ENCODE results near the gene PARP3. TPM values are rescaled to one million over a fixed set of nuclear protein-coding genes. Genes with fewer than 3 reads are reported as not detected.

Gene PARP3
- total and polyA plus RNA-seq, 10 of the 15 experiments (the other 5 are each of a cell fraction or from before 2014, with no cell fraction given): 2.1 to 31.2 (median 19.5) TPM

GRCh38 chr3:51954713-51955112, 12.6 kb downstream of the PARP3 start:
- Histone ChIP-seq H3K4me2 (ENCODE audit: control insufficient read depth, insufficient read depth) (no peak overlapping the region), H3K9me3 (replicated peaks; ENCODE audit: control insufficient read depth, insufficient read depth, low read length) (no peaks in the 10 kb centered on the region), H3K36me3 (ENCODE audit: control insufficient read depth in 2 of 2, insufficient read depth in 2 of 2, low read length in 1 of 2) (no peaks in the 10 kb centered on the region), H3K4me3 (no peak overlapping the region), H4K20me1 (ENCODE audit: control insufficient read depth, insufficient read depth) (no peaks in the 10 kb centered on the region), H3K79me2 (ENCODE audit: control insufficient read depth, insufficient read depth, low read length) (no peaks in the 10 kb centered on the region), H3K27ac (ENCODE audit: control insufficient read depth, insufficient read depth) (no peak overlapping the region), H3K4me1 (ENCODE audit: control insufficient read depth, insufficient read depth, low read length) (no peaks in the 10 kb centered on the region), H3K27me3 (replicated peaks in 1 of 2; ENCODE audit: control insufficient read depth in 2 of 2, insufficient read depth in 2 of 2, low read length in 1 of 2) (peaks cover 0 to 8% of the 10 kb centered on the region in 2 experiments; a peak in 3 of 4 replicates), H3K9ac (ENCODE audit: control insufficient read depth, insufficient read depth, low read length) (no peak overlapping the region), H2AFZ (ENCODE audit: control insufficient read depth, low read depth, low read length) (no peak overlapping the region)
- no TSS peak for BruUV-seq (replicated peaks)
- DNase-seq (ENCODE audit: low read depth, low spot score) (no peak), ATAC-seq (no peak), FAIRE-seq (no peak)
- CTCF ChIA-PET: interaction anchor here (1.5 to 1.6 kb wide), 2 partner anchors 12 to 13 kb away, joined by 4 to 5 read pairs; partner anchors contain the start of genes PARP3 and RRP9
- TF ChIP-seq CREM (IDR thresholded peaks at IDR 0.05; ENCODE audit: low read depth) (no peak), RAD51 (IDR thresholded peaks at IDR 0.05) (no peak), PAX5 (IDR thresholded peaks at IDR 0.05; ENCODE audit: borderline replicate concordance, low read depth, low read length) (no peak), BCL3 (IDR thresholded peaks at IDR 0.05; ENCODE audit: borderline replicate concordance, insufficient read depth, low read depth, low read length, poor library complexity, severe bottlenecking) (no peak), GABPA (IDR thresholded peaks at IDR 0.05; ENCODE audit: low read depth) (no peak), KAT2A (conservative IDR thresholded peaks at IDR 0.05; ENCODE audit: control insufficient read depth, low read depth, low read length) (no peak), RB1 (IDR thresholded peaks at IDR 0.05; ENCODE audit: borderline replicate concordance) (no peak), RAD21 (IDR thresholded peaks at IDR 0.05; ENCODE audit: insufficient read depth, low read depth, low read length) (no peak), HDAC2 (IDR thresholded peaks at IDR 0.05) (no peak), ASH2L (IDR thresholded peaks at IDR 0.05; ENCODE audit: borderline replicate concordance, low read depth) (no peak)
- intact Hi-C loops (cut with micrococcal nuclease; ENCODE audit: unreplicated experiment): no loop called here
- RAD21 ChIA-PET (ENCODE audit: unreplicated experiment): no interaction called here
- POLR2A ChIA-PET: no interaction called here
- SMC1A ChIA-PET (ENCODE audit: uncharacterized antibody, unreplicated experiment): no interaction called here
- 0% methylated on average over 1 of the region's 1 CpG for WGBS (ENCODE audit: insufficient coverage, insufficient replicate concordance, low lambda C conversion rate, missing lambda C conversion rate)
- in situ Hi-C loops (cut with MboI): no loop called here

Data from GM12878 (cell line).